Measurements from ENCODE around the gene TAPT1. TPM values are rescaled to one million over a fixed set of nuclear protein-coding genes. Genes with fewer than 3 reads are reported as not detected.
"Not testable (repeated sequence)": the region's sequence is repeated elsewhere in the genome, so short reads cannot be mapped to it uniquely, and the experiment has no call there.

The TAPT1 gene
- total RNA-seq, 2 donors from 2014 or later, result 35.9 to 39.9 TPM

GRCh38 chr4:16194798-16195197, 31.5 kb downstream of the TAPT1 start:
- not testable (repeated sequence) for ATAC-seq, DNase-seq
- intact Hi-C loops (cut with DNase I), result loop anchor here (5.0 to 10.0 kb wide), 2 partner anchors 68 to 170 kb away; no protein-coding TSS in a partner anchor

- DNase-seq (no peak), ATAC-seq (peak in 1 of 2 donors; percentile 29)
- intact Hi-C loops (cut with DNase I), result loop anchor here in 1 of 2 donors (10.0 kb wide), 1 partner anchor 169 kb away; no protein-coding TSS in a partner anchor
These were observed 32.1 kb downstream of the TAPT1 start for GRCh38 chr4:16194214-16194613.

- no peak for ATAC-seq
- intact Hi-C loops (cut with DNase I), result loop anchor here in 1 of 2 donors (10.0 kb wide), 1 partner anchor 168 kb away; no protein-coding TSS in a partner anchor
- DNase-seq, result no peak
These were observed 33.4 kb downstream of the TAPT1 start for GRCh38 chr4:16192631-16193518.

GRCh38 chr4:16192057-16192456, 34.2 kb downstream of the TAPT1 start:
- ATAC-seq, result no peak
- intact Hi-C loops (cut with DNase I), result loop anchor here in 1 of 2 donors (10.0 kb wide), 1 partner anchor 167 kb away; no protein-coding TSS in a partner anchor
- DNase-seq, result no peak

DNA sequence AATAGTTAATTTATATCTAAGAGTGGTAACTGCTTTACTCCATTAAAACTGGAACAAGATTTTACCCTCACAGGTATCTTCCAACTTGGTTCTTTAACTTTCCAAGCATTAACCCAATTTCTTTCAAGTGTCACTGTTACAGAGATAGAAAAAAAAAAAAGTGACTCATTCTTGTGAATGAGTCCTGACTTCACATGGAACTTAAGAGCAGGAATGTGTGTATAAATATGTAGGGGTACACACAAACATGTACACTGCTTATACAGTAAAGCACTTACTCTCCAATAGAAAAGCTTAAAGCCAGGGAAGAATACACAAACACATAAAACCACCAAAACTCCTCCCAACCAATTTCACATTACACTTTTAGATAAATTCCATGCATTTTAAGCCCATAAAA, 38.8 kb downstream of the TAPT1 start:
- ATAC-seq, result no peak
- no peak for DNase-seq
- intact Hi-C loops (cut with DNase I), result no loop called here

DNA sequence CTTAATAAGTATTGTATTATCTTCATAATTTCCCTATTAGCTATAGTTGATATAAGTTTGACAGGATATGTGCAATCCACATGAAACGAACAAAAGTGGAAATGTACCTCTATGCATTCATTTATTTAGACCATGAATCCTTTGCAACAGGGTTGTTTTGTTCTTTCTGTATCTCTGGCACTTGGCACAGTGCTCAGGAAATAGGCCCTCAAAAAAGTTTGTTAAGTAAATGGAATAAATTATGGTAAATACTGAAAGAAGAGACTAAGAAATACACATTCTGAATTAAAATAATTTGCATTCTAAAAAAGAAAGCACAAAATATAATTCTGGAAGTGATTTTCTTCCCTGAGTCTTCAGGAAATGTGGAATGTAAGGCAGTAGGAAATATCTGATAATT, 39.3 kb downstream of the TAPT1 start:
- ATAC-seq, result no peak
- DNase-seq, result no peak
- intact Hi-C loops (cut with DNase I), result no loop called here

GRCh38 chr4:16183604-16184003, 42.7 kb downstream of the TAPT1 start:
- DNase-seq (no peak), ATAC-seq (no peak)
- intact Hi-C loops (cut with DNase I), result no loop called here

DNA sequence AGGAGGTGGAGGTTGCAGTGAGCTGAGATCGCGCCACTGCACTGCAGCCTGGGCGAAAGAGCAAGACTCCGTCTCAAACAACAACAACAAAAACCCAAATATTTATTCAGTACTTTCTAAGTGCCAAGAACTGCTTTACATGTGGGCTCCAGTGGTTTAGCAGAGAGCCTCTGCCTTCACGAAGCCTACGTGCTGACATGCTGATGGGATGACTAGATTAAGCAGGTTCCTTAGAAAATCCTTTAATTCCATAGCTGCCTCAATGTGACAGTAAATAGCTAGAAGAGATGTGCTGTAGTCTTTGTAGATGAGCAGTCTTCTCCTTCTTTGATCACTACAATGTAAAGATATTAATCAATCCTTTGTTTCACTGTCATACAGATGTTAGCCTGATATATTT, 49.6 kb downstream of the TAPT1 start:
- intact Hi-C loops (cut with DNase I), result no loop called here
- ATAC-seq, result no peak

GRCh38 chr4:16171831-16172230, 54.4 kb downstream of the TAPT1 start:
- ATAC-seq (no peak), DNase-seq (no peak)
- intact Hi-C loops (cut with DNase I), result no loop called here

More for the DNA sequence above, 49.6 kb downstream of the TAPT1 start:
- no peak for DNase-seq

- DNase-seq, result no peak
- intact Hi-C loops (cut with DNase I), result loop anchor here in 1 of 2 donors (10.0 kb wide), 1 partner anchor 145 kb away; no protein-coding TSS in a partner anchor
- ATAC-seq, result no peak
These were observed 56.8 kb downstream of the TAPT1 start for GRCh38 chr4:16169490-16169889.

DNA sequence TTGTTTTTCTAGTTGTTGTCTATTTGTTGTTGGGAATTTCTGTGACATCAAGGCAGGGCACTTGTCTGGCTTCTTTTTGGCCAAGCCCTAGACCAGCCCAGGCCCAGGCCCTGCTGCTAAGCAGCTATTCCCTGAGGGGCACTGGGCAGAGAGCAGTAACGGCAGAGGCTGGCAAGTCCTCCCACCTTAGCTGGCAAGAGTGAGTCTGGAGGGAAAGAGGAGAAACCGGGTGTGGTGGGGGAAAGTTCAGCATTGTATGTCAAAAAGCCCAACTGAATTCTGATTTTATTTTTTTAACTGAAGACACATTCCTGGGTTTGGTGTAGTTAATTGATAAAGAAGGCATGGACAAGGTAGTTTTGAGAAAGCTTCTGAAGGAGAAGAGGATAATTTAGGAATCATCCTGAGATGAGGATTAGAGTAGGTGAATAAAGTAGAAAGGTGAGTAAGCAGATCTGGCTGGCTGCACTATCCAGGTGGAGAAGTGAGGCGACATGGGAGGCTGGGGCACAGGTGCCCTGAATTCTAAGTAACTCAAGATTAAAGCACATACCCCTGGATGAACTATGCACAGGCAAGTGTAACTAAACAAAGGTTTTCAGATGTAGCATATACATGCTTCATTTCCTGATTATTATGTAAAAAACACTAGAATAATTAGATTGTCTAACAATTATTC, 57.4 kb downstream of the TAPT1 start:
- DNase-seq, result no peak
- ATAC-seq, result no peak
- intact Hi-C loops (cut with DNase I), result loop anchor here in 1 of 2 donors (10.0 kb wide), 1 partner anchor 144 kb away; no protein-coding TSS in a partner anchor

GRCh38 chr4:16168144-16168543, 58.1 kb downstream of the TAPT1 start:
- ATAC-seq (no peak), DNase-seq (no peak)
- intact Hi-C loops (cut with DNase I), result loop anchor here in 1 of 2 donors (10.0 kb wide), 1 partner anchor 143 kb away; no protein-coding TSS in a partner anchor

- no peak for ATAC-seq
- DNase-seq, result no peak
- intact Hi-C loops (cut with DNase I), result loop anchor here in 1 of 2 donors (10.0 kb wide), 1 partner anchor 141 kb away; no protein-coding TSS in a partner anchor
These were observed 60.3 kb downstream of the TAPT1 start for GRCh38 chr4:16165931-16166330.

DNA sequence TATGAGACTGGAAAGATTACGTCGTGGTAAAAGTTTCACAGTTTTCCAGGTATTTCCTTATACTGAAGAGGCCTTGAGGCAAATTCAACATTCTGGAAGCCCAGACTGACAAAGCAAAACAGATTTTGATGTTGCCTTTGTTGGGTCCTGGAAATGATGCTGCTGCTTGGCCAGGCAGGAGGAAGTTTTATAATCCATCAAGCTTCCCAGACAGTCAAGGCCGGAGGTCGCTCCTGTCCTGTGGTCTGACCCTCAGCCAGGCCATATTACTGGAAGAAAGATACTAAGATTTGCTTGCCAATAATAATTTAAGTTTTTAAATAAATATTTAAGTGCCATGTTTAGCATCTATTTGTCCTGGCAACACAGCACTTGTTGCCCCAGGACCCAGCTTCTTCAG, 63.4 kb downstream of the TAPT1 start:
- intact Hi-C loops (cut with DNase I), result loop anchor here in 1 of 2 donors (10.0 kb wide), 1 partner anchor 138 kb away; no protein-coding TSS in a partner anchor
- no peak for ATAC-seq
- DNase-seq, result no peak

- ATAC-seq, result no peak
- intact Hi-C loops (cut with DNase I), result loop anchor here in 1 of 2 donors (10.0 kb wide), 1 partner anchor 137 kb away; no protein-coding TSS in a partner anchor
These were observed 64.3 kb downstream of the TAPT1 start for GRCh38 chr4:16161851-16162408.

DNA sequence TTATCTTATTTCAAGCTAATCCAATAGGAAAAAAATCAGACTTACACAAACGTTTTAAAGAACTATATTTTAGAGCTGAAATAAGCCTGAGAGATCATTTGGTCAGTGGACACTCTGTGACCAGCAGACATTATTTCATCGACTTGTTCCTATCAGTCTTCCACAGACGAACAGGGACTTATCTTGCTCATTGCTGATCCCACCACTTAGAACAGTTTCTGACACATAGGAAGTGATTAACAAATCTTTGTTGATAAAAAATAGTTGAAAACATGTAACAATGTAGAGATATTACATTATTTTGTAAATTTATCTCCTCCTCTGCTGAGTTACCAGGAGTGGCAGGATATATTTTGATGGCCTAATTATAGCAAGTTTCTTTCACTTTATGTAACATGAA, 65.8 kb downstream of the TAPT1 start:
- peak in 1 of 2 donors; percentile 41 for ATAC-seq
- intact Hi-C loops (cut with DNase I), result loop anchor here in 1 of 2 donors (10.0 kb wide), 1 partner anchor 136 kb away; no protein-coding TSS in a partner anchor
- DNase-seq, result no peak

More at GRCh38 chr4:16161851-16162408, 64.3 kb downstream of the TAPT1 start:
- DNase-seq, result no peak

- no peak for DNase-seq
- no peak for ATAC-seq
- intact Hi-C loops (cut with DNase I), result no loop called here
These were observed 67.0 kb downstream of the TAPT1 start for GRCh38 chr4:16159286-16159685.

DNA sequence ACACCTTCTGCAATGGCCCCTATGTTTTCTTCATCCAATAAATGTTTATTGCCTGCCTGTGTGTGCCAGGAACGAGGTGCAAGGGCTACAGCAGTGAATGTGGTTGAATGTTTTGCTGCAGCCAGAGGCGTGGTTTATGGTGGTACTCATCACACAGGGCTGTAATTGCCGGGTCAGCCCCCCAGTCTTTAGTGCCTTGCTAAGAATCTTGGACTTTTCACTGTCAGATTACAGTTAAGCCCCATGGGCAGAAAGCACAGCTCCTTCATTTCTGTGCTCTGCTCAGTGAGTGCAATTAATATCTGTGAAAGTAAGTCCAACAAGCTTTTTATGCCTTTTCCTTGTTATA, 67.8 kb downstream of the TAPT1 start:
- DNase-seq, result no peak
- no peak for ATAC-seq
- intact Hi-C loops (cut with DNase I), result no loop called here

All from left cardiac atrium (tissue), 4 donors.